GM21390 (cell line): Measurements from ENCODE around the gene DNAJB2.
"Not testable (repeated sequence)": the region's sequence is repeated elsewhere in the genome, so short reads cannot be mapped to it uniquely, and the experiment has no call there.

Experiments used
- ATAC-seq: cut with Tn5 transposase; IDR thresholded peaks from one replicate; pipeline ENCODE4 v1.9.1; 2021; ENCODE audit not compliant: unreplicated experiment

The DNAJB2 gene

GRCh38 chr2:219254590-219255201, 24.5 kb upstream of the DNAJB2 start:
- ATAC-seq = peak; percentile 26

DNA sequence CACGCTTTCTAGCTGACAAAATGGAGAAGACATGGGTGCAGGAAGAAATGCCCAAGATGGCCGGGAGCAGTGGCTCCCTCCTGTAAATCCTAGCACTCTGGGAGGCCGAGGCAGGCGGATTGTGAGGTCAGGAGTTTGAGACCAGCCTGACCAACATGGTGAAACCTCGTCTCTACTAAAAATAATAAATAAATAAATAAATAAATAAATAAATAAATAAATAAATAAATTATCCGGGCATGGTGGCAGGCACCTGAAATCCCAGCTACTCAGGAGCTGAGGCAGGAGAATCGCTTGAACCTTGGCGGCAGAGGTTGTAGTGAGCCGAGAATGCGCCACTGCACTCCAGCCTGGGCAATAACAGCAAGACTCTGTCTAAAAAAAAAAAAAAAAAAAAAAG, 20.2 kb upstream of the DNAJB2 start:
- ATAC-seq = not testable (repeated sequence)

- no peak for ATAC-seq
These were observed 17.9 kb upstream of the DNAJB2 start for GRCh38 chr2:219261024-219261855.

DNA sequence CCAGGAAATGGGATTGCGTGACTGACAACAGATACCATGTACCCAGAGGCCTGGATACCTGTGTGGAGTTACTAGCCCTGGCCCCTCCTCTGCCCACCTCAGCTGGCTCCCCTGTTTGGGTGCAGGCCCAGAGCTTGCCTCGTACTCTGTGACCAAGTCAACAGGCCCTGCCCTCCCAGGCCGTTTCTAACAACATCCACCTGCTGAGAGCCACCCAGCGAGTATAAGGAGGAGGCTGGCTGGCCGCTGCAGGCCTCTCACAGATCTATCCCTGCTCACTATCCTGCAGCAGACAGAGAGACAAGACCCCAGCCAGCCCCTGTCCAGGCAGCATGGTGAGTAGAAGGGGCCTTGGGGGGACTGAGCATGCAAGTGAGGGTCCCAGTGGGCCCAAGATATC, 12.9 kb upstream of the DNAJB2 start:
- ATAC-seq = no peak

- ATAC-seq = no peak
These were observed 12.3 kb upstream of the DNAJB2 start for GRCh38 chr2:219266886-219267285.

DNA sequence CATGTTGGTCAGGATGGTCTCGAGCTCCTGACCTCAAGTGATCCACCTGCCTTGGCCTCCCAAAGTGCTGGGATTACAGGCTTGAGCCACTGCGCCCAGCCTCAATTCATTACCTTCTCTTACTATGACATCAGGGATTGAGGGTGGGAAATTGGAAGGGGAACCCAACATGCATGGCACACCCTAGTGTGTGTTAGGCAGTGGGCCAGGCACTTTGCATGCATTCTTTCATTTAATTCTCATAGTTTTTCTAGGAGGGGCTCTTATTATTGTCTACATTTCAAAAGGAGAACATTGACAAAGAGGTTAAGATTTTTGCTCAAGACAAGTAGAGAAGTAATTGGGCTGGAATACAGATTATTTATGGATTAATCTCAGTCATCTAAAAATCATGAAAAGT, 10.9 kb upstream of the DNAJB2 start:
- ATAC-seq = no peak

DNA sequence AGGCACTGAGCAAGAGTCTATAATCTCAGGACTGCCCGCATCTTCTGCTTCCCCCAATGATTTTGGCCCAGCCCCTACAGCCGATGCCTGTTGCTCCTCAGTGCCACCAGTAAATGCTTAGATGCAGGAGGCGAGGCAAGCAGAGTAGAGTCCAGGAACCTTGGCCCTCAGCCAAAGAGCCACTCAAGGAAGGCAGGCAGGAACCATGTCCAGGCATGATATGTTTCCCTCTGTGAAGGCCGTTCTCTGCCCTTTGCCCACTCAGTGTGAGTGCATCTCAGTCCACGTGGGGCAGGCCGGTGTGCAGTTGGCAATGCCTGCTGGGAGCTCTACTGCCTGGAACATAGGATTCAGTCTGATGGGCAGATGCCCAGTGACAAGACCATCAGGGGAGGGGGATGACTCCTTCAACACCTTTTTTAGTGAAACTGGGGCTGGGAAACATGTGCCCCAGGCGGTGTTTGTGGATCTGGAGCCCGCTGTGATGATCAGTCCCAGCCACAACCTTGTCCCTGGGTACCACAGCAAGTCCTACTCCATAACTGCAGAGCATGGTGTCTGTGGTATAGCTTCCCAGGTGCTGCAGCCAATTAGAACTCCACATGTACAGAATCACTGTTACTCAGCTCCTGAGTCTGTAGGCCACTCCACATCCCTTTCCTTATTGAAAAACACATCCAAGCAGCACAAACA, 9.7 kb upstream of the DNAJB2 start:
- ATAC-seq = no peak

DNA sequence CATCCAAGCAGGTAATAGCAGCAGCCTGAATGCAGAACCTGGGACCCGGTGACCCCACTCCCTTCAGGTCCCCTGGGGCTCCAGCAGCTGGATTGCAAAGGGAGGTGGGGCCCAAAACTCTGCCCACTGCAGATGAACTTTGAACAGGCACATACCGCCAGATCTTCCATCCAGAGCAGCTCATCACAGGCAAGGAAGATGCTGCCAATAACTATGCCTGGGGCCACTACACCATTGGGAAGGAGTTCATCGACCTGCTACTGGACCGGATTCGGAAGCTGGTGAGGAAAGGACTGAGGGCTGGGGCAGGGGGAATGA, 9.2 kb upstream of the DNAJB2 start:
- ATAC-seq = no peak

DNA sequence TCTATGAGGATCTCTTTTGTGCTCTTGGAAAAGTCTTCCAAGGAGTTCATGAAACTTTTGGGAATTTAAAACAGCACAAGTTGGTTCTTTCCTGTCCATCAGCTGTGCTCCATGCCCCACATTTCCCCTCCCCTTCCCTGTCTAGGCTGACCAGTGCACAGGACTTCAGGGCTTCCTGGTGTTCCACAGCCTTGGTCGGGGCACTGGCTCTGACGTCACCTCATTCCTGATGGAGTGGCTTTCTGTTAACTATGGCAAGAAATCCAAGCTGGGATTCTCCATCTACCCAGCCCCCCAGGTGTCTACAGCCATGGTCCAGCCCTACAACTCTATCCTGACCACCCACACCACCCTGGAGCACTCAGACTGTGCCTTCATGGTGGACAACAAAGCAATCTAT, 8.1 kb upstream of the DNAJB2 start:
- ATAC-seq = no peak

GRCh38 chr2:219272356-219272755, 6.8 kb upstream of the DNAJB2 start:
- ATAC-seq = no peak

DNA sequence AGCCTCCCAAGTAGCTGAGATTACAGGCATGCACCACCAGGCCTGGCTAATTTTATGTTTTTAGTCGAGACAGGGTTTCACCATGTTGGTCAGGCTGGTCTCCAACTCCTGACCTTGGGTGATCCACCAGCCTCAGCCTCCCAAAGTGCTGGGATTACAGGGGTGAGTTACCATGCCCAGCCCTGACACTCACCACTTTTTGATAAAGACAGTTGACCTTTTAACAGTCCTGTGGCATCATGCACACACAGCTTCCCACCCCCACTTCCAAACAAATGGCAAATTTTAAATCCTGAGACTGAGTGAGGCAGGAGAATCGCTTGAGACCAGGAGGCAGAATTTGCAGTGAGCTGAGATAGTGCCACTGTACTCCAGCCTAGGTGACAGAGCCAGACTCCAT, 6.2 kb upstream of the DNAJB2 start:
- ATAC-seq = no peak

DNA sequence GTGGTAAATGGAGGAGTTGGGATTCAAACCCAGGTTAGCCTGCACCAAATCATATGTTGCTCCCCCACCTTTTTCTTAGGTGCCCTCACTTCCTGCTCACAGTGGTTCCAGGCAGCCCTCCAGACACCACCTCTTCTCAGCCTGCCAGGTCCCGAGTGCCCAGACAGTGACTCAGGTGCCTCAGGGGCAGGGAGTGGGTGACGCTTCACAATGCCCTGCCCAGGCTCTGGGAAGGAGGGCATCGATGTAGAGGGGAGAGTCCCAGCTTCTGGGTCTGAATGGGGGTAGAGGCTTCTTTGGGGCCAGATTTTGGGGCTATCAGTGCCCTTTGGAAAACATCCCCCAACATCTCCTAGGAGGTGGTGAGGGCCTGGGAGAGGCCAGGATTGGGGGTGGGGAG, 5.2 kb upstream of the DNAJB2 start:
- no peak for ATAC-seq

DNA sequence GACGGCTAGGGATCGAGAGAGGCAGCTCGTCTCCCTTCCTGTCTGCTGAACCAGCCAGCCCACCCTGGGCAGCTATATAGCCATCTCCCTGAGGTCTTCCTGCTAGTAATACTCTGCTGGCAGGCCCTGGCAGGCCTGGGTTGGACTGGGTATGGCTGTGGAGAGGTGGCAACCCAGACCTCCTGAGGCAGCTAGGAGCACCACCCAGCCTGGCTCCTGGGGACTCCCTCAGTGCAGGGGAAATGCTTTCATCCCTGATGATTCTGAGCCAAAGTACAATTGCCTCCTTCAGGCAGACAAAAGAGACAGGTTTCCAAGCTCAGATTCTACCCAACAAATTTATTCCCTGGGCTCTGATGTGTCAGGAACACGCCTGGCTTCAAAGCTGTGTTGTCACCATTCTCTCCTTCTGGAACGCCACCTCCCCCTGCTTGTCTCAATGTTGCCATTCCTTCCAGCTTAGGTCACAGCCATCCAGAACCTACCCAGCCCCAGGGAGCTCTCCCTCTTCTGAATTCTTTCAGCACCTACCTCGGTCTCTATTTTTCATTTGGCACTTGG, 4.7 kb upstream of the DNAJB2 start:
- ATAC-seq = no peak

DNA sequence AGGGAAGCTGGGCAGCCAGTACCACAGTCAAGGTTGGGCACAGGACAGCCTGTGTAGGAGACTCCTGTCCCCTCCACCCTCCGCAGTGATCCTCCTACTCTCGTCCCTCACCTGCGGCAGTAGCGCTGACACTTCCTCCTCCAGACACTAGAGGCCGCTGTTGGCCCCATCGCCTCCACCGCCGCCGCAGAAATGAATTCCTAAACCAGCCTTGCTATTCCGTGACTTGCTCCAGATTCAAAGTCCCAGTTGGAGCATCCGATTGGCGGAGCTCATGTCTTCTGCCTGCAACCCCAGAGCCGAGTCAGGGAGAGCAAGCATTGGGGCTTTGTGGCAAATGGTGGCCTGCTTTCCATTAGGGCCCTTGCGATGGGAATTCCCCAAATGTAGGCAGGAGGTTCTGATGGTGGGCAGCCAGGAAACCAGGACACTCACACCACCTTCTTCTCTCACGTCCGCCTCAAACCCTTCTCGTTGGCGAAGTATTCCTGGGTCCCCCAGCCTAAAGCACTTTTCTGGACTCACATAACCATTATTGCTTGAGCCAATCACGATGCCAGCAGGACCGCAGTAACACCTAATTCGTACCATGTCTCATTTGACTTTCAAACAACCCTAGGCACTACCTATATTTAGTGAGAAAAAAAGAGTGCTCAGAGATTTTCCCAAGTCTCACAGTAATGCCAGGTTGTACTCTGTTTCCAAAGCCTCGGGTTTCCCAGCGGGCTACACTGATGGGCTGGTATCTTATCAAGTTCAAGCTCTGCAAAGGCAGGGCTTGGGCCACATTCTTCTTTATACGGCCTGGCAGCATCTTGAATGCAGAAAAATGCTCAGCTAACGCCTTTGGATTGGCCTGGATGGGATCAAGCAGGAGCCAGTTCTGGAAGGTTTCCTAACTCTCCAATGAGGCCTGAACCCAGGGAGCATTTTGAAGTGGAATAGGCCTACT, 1.2 kb upstream of the DNAJB2 start:
- no peak for ATAC-seq

DNA sequence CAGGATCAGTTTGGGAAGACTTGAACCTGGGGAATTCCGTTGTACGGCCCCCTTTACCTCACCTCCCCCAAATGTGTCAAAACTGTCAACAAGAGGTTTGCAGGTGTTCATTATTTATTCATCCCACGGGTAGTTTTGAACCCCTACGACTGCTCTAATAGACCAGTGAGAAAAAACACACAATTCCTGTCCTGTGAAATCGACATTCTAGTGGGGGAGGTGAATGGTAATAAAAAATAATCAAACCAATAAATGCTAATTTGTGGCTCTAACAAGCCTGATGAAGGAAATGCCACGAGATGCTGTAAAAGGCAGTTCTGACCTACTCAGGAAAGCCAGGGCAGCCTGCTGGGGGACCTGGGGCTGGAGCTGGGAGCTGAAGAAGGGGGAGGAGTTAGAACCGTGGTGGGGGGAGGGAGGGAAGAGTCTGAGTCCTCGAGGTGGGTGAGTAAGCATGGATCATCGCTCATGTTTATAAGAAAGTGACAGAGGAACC, 463 bp upstream of the DNAJB2 start:
- no peak for ATAC-seq

DNA sequence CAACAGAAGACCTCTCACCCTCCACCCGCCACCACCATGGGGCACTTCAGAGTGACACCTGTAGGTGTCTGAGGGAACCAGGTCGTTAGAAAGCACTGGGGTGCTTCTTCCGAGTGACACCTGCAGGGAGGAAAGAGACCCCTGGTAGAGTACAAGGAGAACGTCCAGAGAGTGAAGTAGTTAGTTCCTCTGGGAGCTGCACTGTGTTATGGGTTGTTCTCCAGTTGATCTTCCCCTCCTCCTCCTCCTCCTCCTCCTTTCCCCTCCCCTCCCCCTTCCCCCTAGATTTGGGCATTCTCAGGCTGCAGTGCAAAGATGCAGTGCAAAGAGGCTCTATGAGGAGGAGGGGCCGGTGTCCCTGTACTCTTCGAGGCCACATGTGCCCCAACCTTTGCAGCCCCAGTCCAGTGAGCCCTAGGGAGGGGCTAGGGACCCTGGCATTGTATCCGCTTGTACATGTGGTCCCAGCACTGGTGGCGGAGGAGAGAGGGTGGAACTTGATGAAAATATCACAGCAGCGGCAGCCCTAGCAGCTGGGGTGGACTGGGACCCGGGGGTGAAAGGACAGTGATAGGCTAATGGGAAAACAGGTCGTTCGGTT, 850 bp downstream of the DNAJB2 start:
- no peak for ATAC-seq

DNA sequence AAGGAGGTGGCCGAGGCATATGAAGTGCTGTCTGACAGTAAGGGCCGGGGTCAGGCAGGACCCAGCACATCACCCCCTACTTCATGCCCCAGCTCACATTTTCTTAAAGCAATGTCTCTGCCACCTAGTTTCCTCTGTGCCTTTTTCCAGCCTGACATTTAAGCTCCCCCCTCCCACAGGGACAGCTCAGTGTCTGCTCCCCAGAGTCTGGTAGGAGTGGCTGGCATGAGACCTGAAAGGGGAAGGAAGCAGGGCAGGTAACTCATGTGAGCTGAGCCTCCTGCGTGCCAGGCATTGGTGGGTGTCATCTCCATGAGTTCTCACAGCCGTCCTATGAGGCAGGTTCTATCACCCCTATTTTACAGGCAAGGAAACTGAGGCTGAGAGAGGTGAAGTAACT, 1.5 kb downstream of the DNAJB2 start:
- ATAC-seq = no peak

GRCh38 chr2:219281588-219281987, 2.4 kb downstream of the DNAJB2 start:
- no peak for ATAC-seq

DNA sequence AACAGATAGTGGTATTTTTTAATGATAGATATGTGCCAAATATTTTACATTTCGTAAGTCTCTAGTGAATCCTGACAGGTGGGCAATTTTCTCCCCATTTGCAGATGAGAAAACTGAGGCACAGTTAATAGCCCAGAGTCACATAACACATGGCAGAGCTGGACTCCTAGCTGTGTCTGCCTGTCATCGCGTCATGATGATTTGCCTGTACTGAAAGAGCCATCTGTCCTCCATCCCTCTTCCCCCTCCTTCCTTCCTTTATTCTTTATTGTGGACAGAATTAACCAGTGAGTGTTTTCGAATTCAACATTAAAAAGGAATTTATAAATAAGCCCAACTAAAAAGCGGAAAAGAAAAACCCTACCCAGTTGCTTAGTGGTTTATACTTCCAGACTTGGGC, 3.2 kb downstream of the DNAJB2 start:
- no peak for ATAC-seq

GRCh38 chr2:219282943-219283581, 3.9 kb downstream of the DNAJB2 start:
- no peak for ATAC-seq
